IMR-90 (cell line): ENCODE measurements around the gene SYNRG. TPM values are rescaled to one million over a fixed set of nuclear protein-coding genes. Genes with fewer than 3 reads are reported as not detected.

Source experiments
- ATAC-seq: fragments of 200-7000 bp; cut with Tn5 transposase; 2 replicates; pipeline ENCODE4 v1.9.1; 2020; ENCODE audit warnings: low read depth, mild to moderate bottlenecking, moderate library complexity
- BruUV-seq: library from RNA; stranded (reverse); fragments of 400-500 nt; replicated peaks from 2 replicates; lab custom pipeline; 2021; lab: Mats Ljungman, UMichigan
- CTCF ChIA-PET: fragments of 300-600 bp; formaldehyde crosslinking; extraction: SDS; loops from one replicate; lab custom pipeline; 2021; ENCODE audit warnings: antibody characterized with exemption; lab: Yijun Ruan, JAX
- POLR2A ChIA-PET: fragments of 300-600 bp; sonication (Branson Sonifier 250); formaldehyde crosslinking; loops from one replicate; lab custom pipeline; 2022; ENCODE audit warnings: antibody characterized with exemption; ENCODE audit not compliant: unreplicated experiment; lab: Charles Lee
- DNase-seq: peaks from one replicate; pipeline ENCODE4 v3.0.0; 2013
- H2AFZ ChIP-seq: replicated peaks from 2 replicates; pipeline ENCODE3; 2013; ENCODE audit warnings: low read length, mild to moderate bottlenecking; ENCODE audit not compliant: poor library complexity
- H2AK5ac ChIP-seq: 2 replicates; pipeline ENCODE4 v1.6.1; 2013; ENCODE audit warnings: low read depth, low read length, inconsistent platforms
- H2AK9ac ChIP-seq: replicated peaks from 2 replicates; pipeline ENCODE3; 2013; ENCODE audit warnings: mild to moderate bottlenecking, low read depth, low read length, moderate library complexity; ENCODE audit not compliant: poor library complexity
- H2BK120ac ChIP-seq: 2 replicates; pipeline ENCODE4 v1.6.1; 2013; ENCODE audit warnings: low read depth, low read length, inconsistent platforms
- H2BK15ac ChIP-seq: 3 replicates; pipeline ENCODE4 v1.6.1; 2013; ENCODE audit warnings: low read depth, low read length, inconsistent platforms
- H2BK20ac ChIP-seq: 2 replicates; pipeline ENCODE4 v1.6.1; 2013; ENCODE audit warnings: low read depth, mild to moderate bottlenecking, inconsistent platforms, low read length, moderate library complexity
- H2BK5ac ChIP-seq: 2 replicates; pipeline ENCODE4 v1.6.1; 2013; ENCODE audit warnings: mild to moderate bottlenecking, low read depth, low read length, inconsistent platforms; ENCODE audit not compliant: poor library complexity, severe bottlenecking
- H3K14ac ChIP-seq: replicated peaks from 2 replicates; pipeline ENCODE4 v1.6.1; 2013; ENCODE audit warnings: low read depth, low read length, inconsistent platforms
- H3K18ac ChIP-seq: 2 replicates; pipeline ENCODE4 v1.6.1; 2013; ENCODE audit warnings: low read depth, low read length, control low read depth
- H3K23ac ChIP-seq: 2 replicates; pipeline ENCODE4 v1.6.1; 2013; ENCODE audit warnings: low read depth, low read length, inconsistent platforms
- H3K27ac ChIP-seq: 2 replicates; pipeline ENCODE4 v1.5.1; 2013; ENCODE audit warnings: mild to moderate bottlenecking, control low read depth, low read length; ENCODE audit not compliant: insufficient read depth
- H3K27me3 ChIP-seq: 2 replicates; pipeline ENCODE4 v1.6.1; 2013; ENCODE audit warnings: low read length; ENCODE audit not compliant: control insufficient read depth, insufficient read depth
- H3K36me3 ChIP-seq: 2 replicates; pipeline ENCODE4 v1.6.1; 2013; ENCODE audit warnings: low read length, mixed read lengths; ENCODE audit not compliant: control insufficient read depth, insufficient read depth
- H3K4ac ChIP-seq: 2 replicates; pipeline ENCODE4 v1.6.1; 2013; ENCODE audit warnings: low read depth, low read length, inconsistent platforms
- H3K4me1 ChIP-seq: 2 replicates; pipeline ENCODE4 v1.6.1; 2013; ENCODE audit warnings: low read length, mixed read lengths; ENCODE audit not compliant: control insufficient read depth, insufficient read depth
- H3K4me2 ChIP-seq: 2 replicates; pipeline ENCODE4 v1.6.1; 2013; ENCODE audit warnings: low read depth, mild to moderate bottlenecking, control low read depth, low read length, moderate library complexity
- H3K4me3 ChIP-seq: 2 replicates; pipeline ENCODE4 v1.5.1; 2013; ENCODE audit warnings: low read depth, mild to moderate bottlenecking, control low read depth, low read length, moderate library complexity; ENCODE audit not compliant: insufficient read depth
- H3K56ac ChIP-seq: 2 replicates; pipeline ENCODE4 v1.6.1; 2013; ENCODE audit warnings: low read length, inconsistent platforms; ENCODE audit not compliant: insufficient read depth; ENCODE audit errors: extremely low read depth
- H3K79me1 ChIP-seq, 2 experiments: 2 replicates each; pipeline ENCODE4 v1.6.1; 2013; ENCODE audit warnings: low read length in 2 of 2, inconsistent platforms in 1 of 2, low read depth in 1 of 2
- H3K9ac ChIP-seq: 2 replicates; pipeline ENCODE4 v1.6.1; 2013; ENCODE audit warnings: low read depth, low read length, control low read depth
- H3K9me1 ChIP-seq: 2 replicates; pipeline ENCODE4 v1.6.1; 2013; ENCODE audit warnings: low read length, inconsistent platforms; ENCODE audit not compliant: insufficient read depth
- H3K9me3 ChIP-seq: 2 replicates; pipeline ENCODE4 v1.6.1; 2013; ENCODE audit warnings: low read length; ENCODE audit not compliant: control insufficient read depth, insufficient read depth
- H4K20me1 ChIP-seq: 2 replicates; pipeline ENCODE4 v1.6.1; 2013; ENCODE audit warnings: low read length, inconsistent platforms; ENCODE audit not compliant: insufficient read depth
- H4K5ac ChIP-seq: 2 replicates; pipeline ENCODE4 v1.6.1; 2013; ENCODE audit warnings: mild to moderate bottlenecking, low read depth, low read length, control low read depth
- H4K8ac ChIP-seq, 2 experiments: 2 replicates each; pipeline ENCODE4 v1.6.1; 2013; ENCODE audit warnings: low read depth in 2 of 2, low read length in 2 of 2, control low read depth in 1 of 2, inconsistent platforms in 1 of 2
- H4K91ac ChIP-seq: 2 replicates; pipeline ENCODE4 v1.6.1; 2013; ENCODE audit warnings: low read depth, low read length, inconsistent platforms; ENCODE audit not compliant: insufficient read depth
- BHLHE40 ChIP-seq: fragments of 150-350 bp; IDR thresholded peaks from 2 replicates; pipeline ENCODE4 v1.6.1; 2016; ENCODE audit warnings: mild to moderate bottlenecking, low read depth, low read length
- CEBPB ChIP-seq: IDR thresholded peaks from 2 replicates; pipeline ENCODE4 v1.6.1; 2012; ENCODE audit warnings: low read depth, low read length, improper control_type of control experiment
- CHD1 ChIP-seq: IDR thresholded peaks from 2 replicates; pipeline ENCODE4 v1.6.1; 2012; ENCODE audit warnings: low read depth, low read length, improper control_type of control experiment
- CTCF ChIP-seq: conservative IDR thresholded peaks from 2 replicates; pipeline ENCODE4 v1.5.1; 2012; ENCODE audit warnings: mild to moderate bottlenecking, low read depth, low read length, improper control_type of control experiment
- ELK1 ChIP-seq: fragments of 150-350 bp; IDR thresholded peaks from 2 replicates; pipeline ENCODE4 v1.6.1; 2016; ENCODE audit warnings: low read depth, mild to moderate bottlenecking, low read length, moderate library complexity, borderline replicate concordance
- FOS ChIP-seq: fragments of 150-350 bp; IDR thresholded peaks from 2 replicates; pipeline ENCODE4 v1.6.1; 2016; ENCODE audit warnings: low read depth, low read length
- MAFK ChIP-seq: IDR thresholded peaks from 2 replicates; pipeline ENCODE4 v1.6.1; 2012; ENCODE audit warnings: low read depth, low read length, improper control_type of control experiment
- MAZ ChIP-seq: IDR thresholded peaks from 2 replicates; pipeline ENCODE4 v1.6.1; 2012; ENCODE audit warnings: low read depth, mild to moderate bottlenecking, low read length, improper control_type of control experiment, moderate library complexity, borderline replicate concordance
- MXI1 ChIP-seq: IDR thresholded peaks from 2 replicates; pipeline ENCODE4 v1.6.1; 2012; ENCODE audit warnings: low read depth, mild to moderate bottlenecking, low read length, moderate library complexity, borderline replicate concordance
- NFE2L2 ChIP-seq: fragments of 150-350 bp; IDR thresholded peaks from 2 replicates; pipeline ENCODE4 v1.6.1; 2016; ENCODE audit warnings: low read depth, mild to moderate bottlenecking, low read length
- POLR2A ChIP-seq: IDR thresholded peaks from 2 replicates; pipeline ENCODE4 v1.6.1; 2012; ENCODE audit warnings: mild to moderate bottlenecking, low read depth, low read length
- RAD21 ChIP-seq: IDR thresholded peaks from 2 replicates; pipeline ENCODE4 v1.6.1; 2012; ENCODE audit warnings: low read length, improper control_type of control experiment
- RCOR1 ChIP-seq: IDR thresholded peaks from 2 replicates; pipeline ENCODE4 v1.6.1; 2012; ENCODE audit warnings: mild to moderate bottlenecking, low read length, improper control_type of control experiment; ENCODE audit not compliant: insufficient replicate concordance
- RFX5 ChIP-seq: IDR thresholded peaks from 2 replicates; pipeline ENCODE4 v1.8.0; 2012; ENCODE audit warnings: low read depth, mild to moderate bottlenecking, low read length, moderate library complexity
- SMC3 ChIP-seq: fragments of 150-350 bp; IDR thresholded peaks from 2 replicates; pipeline ENCODE4 v1.6.1; 2016; ENCODE audit warnings: low read depth, mild to moderate bottlenecking, antibody characterized with exemption, low read length, moderate library complexity
- USF2 ChIP-seq: fragments of 150-350 bp; IDR thresholded peaks from 2 replicates; pipeline ENCODE4 v1.6.1; 2017; ENCODE audit warnings: mild to moderate bottlenecking, antibody characterized with exemption, low read length, low read depth
- WGBS, 2 experiments: methylation state at CpG; one replicate each; pipeline versions ENCODE4 v1.1.5 to v1.1.7; 2013; ENCODE audit warnings: missing lambda C conversion rate in 2 of 2; ENCODE audit not compliant: insufficient read length in 1 of 2; ENCODE audit errors: extremely low coverage in 2 of 2; 5-methylcytosine and 5-hydroxymethylcytosine counted together
- dilution Hi-C: fragments of 300-500 bp; cut with HindIII; formaldehyde crosslinking; loops from one replicate; pipeline ENCODE4 v1.14.3; 2018; ENCODE audit warnings: low sequenced_read_pairs; ENCODE audit not compliant: unreplicated experiment
- in situ Hi-C: fragments of 300-500 bp; cut with MboI; formaldehyde crosslinking; loops from 3 replicates; pipeline ENCODE4 v1.14.3; 2019; ENCODE audit warnings: low sequenced_read_pairs, inconsistent platforms, mixed read lengths
- intact Hi-C: fragments of 100-400 bp; cut with micrococcal nuclease; formaldehyde crosslinking; loops from 2 replicates; pipeline ENCODE4 v1.10.0; 2022
- polyA plus RNA-seq, 3 experiments: library from polyadenylated mRNA; depleted of rRNA; stranded (reverse); fragments of >200 nt; gene quantifications; 2 replicates each; pipeline ENCODE4 v1.2.3, GENCODE V29; 2012; ENCODE audit warnings: low replicate concordance in 1 of 3
- total RNA-seq: library from RNA; depleted of rRNA; stranded (reverse); fragments of >200 nt; gene quantifications from 2 replicates; pipeline ENCODE4 v1.2.3, GENCODE V29; 2012

Gene SYNRG
- total and polyA plus RNA-seq, 2 of the 4 experiments (the other 2 are of a cell fraction) = 11.7 to 15.2 TPM

- BruUV-seq = no TSS peak
- in situ Hi-C loops = no loop called here
- no peak for ATAC-seq
- peaks cover 19% of the 10 kb centered on the region for H3K36me3 ChIP-seq
- H4K5ac ChIP-seq = no peak overlapping the region
- no peaks in the 10 kb centered on the region for H3K27me3 ChIP-seq
- H3K4ac ChIP-seq = no peak overlapping the region
- no peak overlapping the region for H2BK15ac ChIP-seq
- 93% methylated on average over 6 of the region's 8 CpGs; no CpG with 5 or more reads in 1 of the 2 experiments for WGBS, 2 experiments
- H4K8ac ChIP-seq = no peak overlapping the region
- H3K9me3 ChIP-seq = no peaks in the 10 kb centered on the region
- H3K14ac ChIP-seq = no peak overlapping the region
- peaks cover 18% of the 10 kb centered on the region for H3K9me1 ChIP-seq
- H4K91ac ChIP-seq = no peak overlapping the region
- ChIA-PET CTCF (no interaction called here), POLR2A (no interaction called here)
- no peak overlapping the region for H3K56ac ChIP-seq
- H3K79me1 ChIP-seq = peaks cover 0 to 42% of the 10 kb centered on the region in 2 experiments; a peak in 3 of 4 replicates
- H3K4me3 ChIP-seq = no peak overlapping the region
- no peak overlapping the region for H2AK5ac ChIP-seq
- no peak overlapping the region for H3K9ac ChIP-seq
- no peak overlapping the region for H3K4me2 ChIP-seq
- no peak overlapping the region for H3K18ac ChIP-seq
- no peak for DNase-seq
- TF ChIP-seq ELK1 = no peak
- no peak for TF ChIP-seq RFX5
- no peak for TF ChIP-seq NFE2L2
- no peak for TF ChIP-seq MAFK
- TF ChIP-seq CHD1 = no peak
- TF ChIP-seq RAD21 = no peak
- no peak for TF ChIP-seq USF2
- TF ChIP-seq POLR2A = no peak
- TF ChIP-seq MXI1 = no peak
- no peak for TF ChIP-seq SMC3
- no peak for TF ChIP-seq BHLHE40
- TF ChIP-seq CEBPB = no peak
- no peak for TF ChIP-seq CTCF
- TF ChIP-seq MAZ = no peak
- no peak for TF ChIP-seq RCOR1
- no peak for TF ChIP-seq FOS
- no peak overlapping the region for H2AFZ ChIP-seq
- dilution Hi-C loops = no loop called here
- H3K23ac ChIP-seq = no peak overlapping the region
- no peak overlapping the region for H2BK20ac ChIP-seq
- intact Hi-C loops = no loop called here
- H2BK120ac ChIP-seq = no peak overlapping the region
- no peak overlapping the region for H3K27ac ChIP-seq
- H3K4me1 ChIP-seq = peaks cover 12% of the 10 kb centered on the region
- no peak overlapping the region for H2BK5ac ChIP-seq
- peaks cover 13% of the 10 kb centered on the region; the same call in 1 of the 2 replicates for H4K20me1 ChIP-seq
- H2AK9ac ChIP-seq = no peak overlapping the region
These were observed 85.5 kb downstream of the SYNRG start for GRCh38 chr17:37523715-37524219.
